Sigmoid colon (tissue), 4 donors: ENCODE data around the gene PES1.
A peak's percentile ranks its signal among the peaks of the same experiment; 100 is the strongest.

ENCODE experiments used
- CTCF ChIP-seq, 4 experiments: fragments of 450-650 bp in 3 of 4; fragments of 200-600 bp in 1 of 4; IDR thresholded peaks; one replicate each; pipeline ENCODE4 v1.5.1; 2016 to 2019; ENCODE audit warnings: antibody characterized with exemption in 4 of 4, mild to moderate bottlenecking in 3 of 4, moderate library complexity in 2 of 4
- POLR2A ChIP-seq, 2 donors: fragments of 450-650 bp; IDR thresholded peaks; one replicate each; pipeline ENCODE4 v1.6.1; 2016; ENCODE audit warnings: antibody characterized with exemption in 2 of 2, mild to moderate bottlenecking in 2 of 2, moderate library complexity in 2 of 2
- POLR2AphosphoS5 ChIP-seq, 4 donors: sonication (generic); formaldehyde crosslinking; IDR thresholded peaks; one replicate each; pipeline ENCODE4 v1.6.1; 2017; ENCODE audit warnings: antibody characterized with exemption in 4 of 4

GRCh38 chr22:30609260-30610185, 17.8 kb upstream of the PES1 start:
- TF ChIP-seq CTCF (IDR thresholded peaks at IDR 0.05) (no peak), POLR2A (IDR thresholded peaks at IDR 0.05) (peak in 1 of 2 donors; percentile 15), POLR2AphosphoS5 (IDR thresholded peaks at IDR 0.05) (peak; percentile 34 to 78 (median 52))
